Stimulated activated CD4-positive, alpha-beta T cell treated with anti-CD3 and anti-CD28 coated beads, TNF-alpha, amount 100 ng/mL, for 24 hours (primary cell): ENCODE data around the gene ATF7IP.
A peak's percentile ranks its signal among the peaks of the same experiment; 100 is the strongest.
"Not testable (repeated sequence)": the region's sequence is repeated elsewhere in the genome, so short reads cannot be mapped to it uniquely, and the experiment has no call there.

Experiments
- DNase-seq, 3 experiments: peaks; one replicate each; pipeline ENCODE4 v3.0.0-alpha.2; 2020; ENCODE audit warnings: low read depth in 3 of 3

Gene ATF7IP

DNA sequence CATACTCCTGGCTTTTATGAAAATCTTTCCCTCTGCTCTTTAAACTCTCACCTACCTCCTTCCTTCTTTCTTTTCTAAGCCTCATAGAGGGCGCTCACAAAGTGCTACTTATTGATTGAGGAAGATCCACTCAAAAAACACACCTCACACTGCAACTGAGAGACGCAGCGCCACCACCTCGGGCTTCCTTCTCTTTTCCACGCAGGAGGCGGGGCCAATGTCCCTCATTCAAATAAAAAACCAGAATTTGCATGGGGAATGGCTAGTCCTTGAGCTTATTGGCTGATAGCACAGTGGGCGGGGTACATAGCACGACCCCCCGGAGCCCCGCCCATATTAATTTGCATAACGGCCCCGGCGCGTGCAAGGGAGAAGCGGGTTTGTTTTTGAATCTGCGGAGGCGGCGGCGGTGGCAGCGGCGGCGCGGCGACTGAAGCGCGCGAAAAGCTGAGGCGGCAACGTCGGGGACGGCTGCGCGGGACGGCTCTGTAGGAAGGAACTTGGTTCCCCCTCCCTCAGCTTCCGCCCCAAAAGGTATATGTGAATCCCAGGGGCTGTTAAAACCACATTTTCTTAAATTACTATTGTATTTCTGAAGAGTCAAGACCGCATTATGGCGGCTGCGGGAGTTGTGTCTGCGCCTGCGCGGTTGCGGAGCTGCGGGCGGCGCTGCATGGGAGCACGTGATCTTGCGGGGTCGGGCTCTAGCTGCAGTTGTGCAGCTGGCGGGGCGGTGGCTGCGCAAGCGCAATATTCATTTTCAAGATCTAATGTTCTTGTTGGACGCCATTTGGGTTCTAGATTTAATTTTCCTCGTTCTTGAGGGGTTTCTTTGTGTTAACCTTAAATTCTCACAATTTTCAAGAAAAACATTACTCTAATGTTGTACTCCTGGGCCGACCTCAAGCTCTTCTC lies at the start of gene ATF7IP:
TSS of gene ATF7IP (plus strand) at position 389 of the 915 bp plus-strand sequence. CDS start 58,234 bp downstream, outside the sequence.
- peak; percentile 91 to 94 (median 91) for DNase-seq

DNA sequence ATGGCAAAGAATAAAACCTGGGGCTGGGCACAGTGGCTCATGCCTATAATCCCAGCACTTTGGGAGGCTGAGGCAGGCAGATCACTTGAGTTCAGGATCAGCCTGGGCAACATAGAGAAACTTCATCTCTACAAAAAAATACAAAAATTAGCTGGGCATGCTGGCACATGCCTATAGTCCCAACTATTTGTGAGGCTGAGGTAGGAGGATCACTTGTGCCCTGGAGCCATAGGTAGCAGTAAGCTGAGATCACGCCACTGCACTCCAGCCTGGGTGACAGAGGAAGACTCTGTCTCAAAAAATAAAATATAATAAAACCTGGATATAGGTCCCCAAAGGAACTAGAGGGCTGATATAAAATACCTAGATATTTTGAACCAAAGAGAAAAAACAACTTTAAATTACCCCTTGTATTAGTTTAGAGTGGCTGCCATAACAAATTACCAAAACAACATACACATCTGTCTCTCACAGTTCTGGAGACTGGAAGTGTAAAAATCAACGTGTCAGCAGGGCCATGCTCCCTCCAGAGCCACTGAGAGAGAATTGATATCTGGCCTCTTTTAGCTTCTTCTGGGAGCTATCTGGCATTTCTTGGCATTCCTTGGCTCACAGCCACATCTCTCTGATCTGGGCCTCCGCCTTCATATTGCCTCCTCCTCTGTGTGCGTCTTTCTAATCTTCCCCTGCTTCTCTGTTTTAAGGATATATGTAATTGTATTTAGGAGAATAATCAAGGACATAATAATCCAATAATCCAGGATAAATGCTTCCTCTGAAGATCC lies 47.9 kb upstream of the ATF7IP start:
- no peak for DNase-seq

- DNase-seq = not testable (repeated sequence)
Observed at GRCh38 chr12:14319704-14320427, 45.6 kb upstream of the ATF7IP start.

DNA sequence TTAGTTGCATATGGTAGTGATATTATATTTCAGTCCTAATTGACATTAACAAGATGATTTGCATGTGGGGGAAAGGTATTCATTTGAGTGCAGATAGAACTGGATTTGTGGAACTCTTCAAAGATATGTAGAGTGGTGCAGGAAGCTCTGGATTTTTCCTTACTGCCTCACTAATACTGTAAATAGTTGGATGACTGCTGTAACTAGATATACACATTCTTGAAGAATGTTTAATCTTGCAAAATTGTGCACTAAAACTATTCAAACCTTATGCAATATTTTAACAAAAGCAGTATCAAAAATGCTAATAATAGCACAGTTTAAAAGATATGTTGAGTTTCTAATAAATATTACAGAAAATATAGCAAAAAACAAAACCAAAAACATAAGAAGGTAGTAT lies 43.1 kb upstream of the ATF7IP start:
- DNase-seq = no peak

DNA sequence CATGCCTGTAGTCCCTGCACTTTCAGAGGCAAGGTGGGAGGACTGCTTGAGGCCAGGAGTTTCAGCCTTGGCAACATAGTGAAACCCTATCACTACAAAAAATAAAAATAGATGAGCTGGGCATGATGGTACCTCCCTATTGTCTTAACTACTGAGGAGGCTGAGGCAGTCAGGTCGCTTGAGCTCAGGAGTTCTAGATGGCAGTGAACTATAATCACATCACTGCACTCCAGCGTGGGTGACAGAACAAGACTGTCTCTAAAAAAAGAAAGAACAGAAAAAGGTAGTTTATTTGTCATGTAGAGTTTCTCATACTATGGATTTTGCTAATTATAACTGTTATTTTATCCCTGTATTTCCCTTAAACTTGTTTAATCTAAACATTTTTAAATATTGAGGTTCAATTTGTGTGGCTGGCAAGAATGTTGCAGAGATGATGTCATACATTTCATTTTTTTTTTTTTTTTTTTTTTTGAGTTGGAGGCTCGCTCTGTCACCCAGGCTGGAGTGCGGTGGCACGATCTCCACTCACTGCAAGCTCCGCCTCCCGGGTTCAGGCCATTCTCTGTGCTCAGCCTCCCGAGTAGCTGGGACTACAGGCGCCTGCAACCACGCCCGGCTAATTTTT lies 39.7 kb upstream of the ATF7IP start:
- DNase-seq = no peak

- no peak for DNase-seq
Observed at GRCh38 chr12:14326699-14327098, 38.8 kb upstream of the ATF7IP start.

DNA sequence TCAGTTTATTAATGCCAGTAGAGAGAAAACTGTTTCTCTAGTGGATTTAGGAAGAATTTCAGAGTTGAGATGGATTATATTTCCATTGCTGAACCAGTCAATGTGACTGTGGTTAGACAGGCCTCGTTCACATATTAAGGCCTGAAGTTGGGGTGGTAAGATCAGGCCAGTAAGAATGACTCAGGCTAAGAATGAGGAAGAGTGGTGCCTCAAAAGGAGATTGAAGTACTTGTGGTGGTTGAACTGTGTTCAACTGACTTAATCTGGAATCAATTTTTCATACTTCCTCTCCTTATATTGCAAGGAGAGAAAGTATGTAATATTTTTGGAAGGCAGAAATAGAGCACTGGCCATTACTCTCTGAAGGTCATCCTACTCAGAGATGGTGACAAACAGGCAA lies 37.8 kb upstream of the ATF7IP start:
- DNase-seq = no peak

GRCh38 chr12:14332482-14332881 lies 33.0 kb upstream of the ATF7IP start:
- DNase-seq = no peak

GRCh38 chr12:14340371-14340770 lies 25.1 kb upstream of the ATF7IP start:
- DNase-seq = no peak

- DNase-seq = not testable (repeated sequence)
Observed at GRCh38 chr12:14351524-14351923, 14.0 kb upstream of the ATF7IP start.

DNA sequence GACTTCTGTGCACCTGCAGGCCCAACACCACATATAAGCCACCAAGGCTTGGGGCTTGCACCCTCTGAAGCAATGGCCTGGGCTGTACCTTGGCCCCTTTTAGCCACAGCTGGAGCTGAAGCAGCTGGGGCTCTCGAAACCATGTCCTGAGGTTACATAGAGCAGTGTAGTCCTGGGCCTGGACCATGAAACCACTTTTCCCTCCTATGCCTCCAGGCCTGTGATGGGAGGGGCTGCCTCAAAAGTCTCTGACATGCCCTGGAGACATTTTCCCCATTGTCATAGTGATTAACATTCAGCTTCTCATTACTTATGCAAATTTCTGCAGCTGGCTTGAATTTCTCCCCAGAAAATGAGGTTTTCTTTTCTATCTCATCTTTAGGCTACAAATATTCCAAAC lies 13.4 kb upstream of the ATF7IP start:
- not testable (repeated sequence) for DNase-seq

DNA sequence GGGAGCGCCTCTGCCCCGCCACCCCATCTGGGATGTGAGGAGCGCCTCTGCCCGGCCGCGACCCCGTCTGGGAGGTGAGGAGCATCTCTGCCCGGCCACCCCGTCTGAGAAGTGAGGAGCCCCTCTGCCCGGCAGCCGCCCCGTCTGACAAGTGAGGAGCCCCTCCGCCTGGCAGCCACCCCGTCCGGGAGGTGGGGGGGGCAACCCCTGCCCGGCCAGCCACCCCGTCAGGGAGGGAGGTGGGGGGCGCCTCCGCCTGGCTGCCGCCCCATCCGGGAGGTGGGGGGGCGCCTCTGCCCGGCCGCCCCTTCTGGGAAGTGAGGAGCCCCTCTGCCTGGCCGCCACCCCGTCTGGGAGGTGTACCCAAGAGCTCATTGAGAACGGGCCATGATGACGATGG lies 10.8 kb upstream of the ATF7IP start:
- not testable (repeated sequence) for DNase-seq

DNA sequence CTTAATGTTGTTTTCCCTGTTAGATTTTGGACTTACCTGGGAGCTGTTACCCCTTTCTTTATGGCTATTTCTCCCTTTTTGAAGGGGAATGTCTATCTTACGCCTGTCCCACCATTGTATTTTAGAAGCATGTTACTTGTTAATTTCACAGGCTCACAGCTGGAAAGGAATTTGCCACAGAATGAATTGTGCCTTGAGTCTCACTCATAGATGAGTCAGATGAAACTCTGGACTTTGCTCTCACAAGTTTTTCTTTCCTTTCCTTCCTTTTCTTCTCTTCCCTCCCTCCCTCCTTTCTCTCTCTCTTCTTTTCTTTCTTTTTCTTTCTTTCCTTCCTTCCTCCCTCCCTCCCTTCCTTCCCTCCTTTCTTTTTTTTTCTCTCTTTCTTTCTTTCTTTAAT lies 9.3 kb upstream of the ATF7IP start:
- no peak for DNase-seq

GRCh38 chr12:14357486-14357885 lies 8.0 kb upstream of the ATF7IP start:
- DNase-seq = no peak

DNA sequence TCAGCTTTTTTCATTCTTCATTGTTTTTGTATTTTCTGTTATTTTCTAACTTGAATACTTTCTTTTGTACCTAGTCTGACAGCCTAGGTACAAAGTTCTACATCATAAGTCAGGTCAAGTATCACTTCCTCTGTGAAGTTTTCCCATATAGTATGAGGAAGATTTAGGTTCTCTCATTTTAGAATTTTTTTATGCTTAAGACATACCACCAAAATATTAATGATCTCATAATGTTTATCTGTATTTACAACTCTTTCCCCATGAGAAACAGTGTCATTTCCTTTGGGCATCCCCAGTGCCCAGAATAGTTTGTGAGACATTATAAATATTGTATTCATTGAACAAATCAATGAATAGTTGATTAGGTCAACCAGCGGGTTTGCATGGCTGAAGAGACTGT lies 3.1 kb upstream of the ATF7IP start:
- no peak for DNase-seq

DNA sequence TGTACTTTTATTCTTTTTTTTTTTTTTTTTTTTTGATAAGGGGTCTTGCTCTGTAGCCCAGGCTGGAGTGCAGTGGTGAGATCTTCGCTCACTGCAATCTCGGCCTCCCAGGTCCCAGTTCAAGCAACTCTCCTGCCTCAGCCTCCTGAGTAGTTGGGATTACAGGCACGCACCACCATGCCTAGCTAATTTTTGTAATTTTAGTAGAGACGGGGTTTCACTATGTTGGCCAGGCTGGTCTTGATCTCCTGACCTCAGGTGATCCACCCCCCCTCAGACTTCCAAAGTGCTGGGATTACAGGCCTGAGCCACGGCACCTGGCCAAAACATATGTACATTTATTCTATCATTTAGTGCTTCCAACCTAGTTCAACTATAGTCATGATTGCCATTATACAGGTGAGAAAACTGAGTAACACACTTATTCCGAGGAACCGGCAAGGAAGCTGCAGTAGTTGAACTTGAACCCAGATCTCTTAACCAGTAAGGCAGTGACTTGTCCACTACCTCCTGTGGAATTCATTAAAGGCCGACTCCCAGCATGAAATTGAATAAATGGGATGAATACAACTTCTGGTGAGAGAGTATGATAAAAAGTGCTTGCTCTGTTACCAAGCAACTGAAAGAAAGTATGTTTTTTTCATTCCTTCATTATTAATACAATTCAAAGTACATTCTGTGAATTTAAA lies 755 bp upstream of the ATF7IP start:
- DNase-seq = no peak

DNA sequence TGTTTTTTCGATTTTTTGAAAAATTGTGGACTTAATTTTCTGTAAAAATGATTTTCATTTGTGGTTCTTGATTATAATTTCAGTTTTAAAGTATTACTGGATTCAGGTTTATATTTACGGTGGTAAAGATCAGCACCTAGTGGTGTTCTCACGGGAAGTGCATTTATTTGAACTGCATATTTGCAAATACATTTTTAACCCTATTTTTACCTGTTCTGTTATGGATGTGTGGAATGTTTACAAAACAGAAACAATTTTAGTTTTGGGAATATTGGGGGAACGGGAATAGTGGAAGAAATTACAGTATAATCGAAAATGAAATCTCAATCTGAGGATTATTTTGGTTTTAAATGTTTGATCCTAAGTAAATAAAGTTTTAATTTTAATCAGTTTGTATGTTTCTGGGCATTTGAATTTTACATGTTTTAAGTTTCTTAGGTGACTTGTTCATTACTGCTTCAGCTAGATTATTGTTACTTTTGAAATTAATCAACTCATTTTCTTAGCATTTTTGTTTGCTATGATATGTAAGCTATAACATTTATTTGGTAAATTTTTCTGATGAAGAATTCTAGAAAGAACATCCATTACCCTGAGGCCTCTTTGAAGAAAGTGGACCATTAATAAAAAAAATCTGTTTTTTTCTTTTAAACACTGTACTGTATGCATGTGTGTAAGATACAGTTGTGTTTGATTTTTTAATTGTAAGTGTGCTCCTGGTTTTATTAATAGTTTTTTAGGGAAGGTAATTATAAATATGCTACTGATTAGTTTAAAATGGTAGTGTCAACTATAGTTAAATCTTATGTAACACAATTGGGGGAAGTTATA lies 942 bp downstream of the ATF7IP start:
- DNase-seq = no peak

- no peak for DNase-seq
Observed at GRCh38 chr12:14367040-14367661, 1.7 kb downstream of the ATF7IP start.

DNA sequence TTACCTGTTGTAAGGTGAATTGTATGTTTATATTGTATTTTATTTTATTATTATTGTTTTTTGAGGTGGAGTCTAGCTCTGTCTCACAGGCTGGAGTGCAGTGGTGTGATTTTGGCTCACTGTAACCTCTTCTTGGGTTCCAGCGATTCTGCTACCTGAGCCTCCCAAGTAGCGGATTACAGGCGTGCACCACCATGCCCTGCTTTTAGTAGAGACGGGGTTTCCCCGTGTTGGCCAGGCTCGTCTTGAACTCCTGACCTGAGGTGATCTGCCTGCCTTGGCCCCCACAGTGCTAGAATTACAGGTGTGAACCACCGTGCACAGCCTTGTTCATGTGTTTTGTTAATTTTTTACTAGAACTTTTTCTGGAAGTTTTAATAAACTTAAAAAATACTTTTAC lies 3.8 kb downstream of the ATF7IP start:
- DNase-seq = no peak

- no peak for DNase-seq
Observed at GRCh38 chr12:14373217-14373616, 7.7 kb downstream of the ATF7IP start.
